ENCODE measurements around the gene LPO.

LPO gene

GRCh38 chr17:58294034-58294433 lies 55.6 kb downstream of the LPO start:
- Mint-ChIP-seq H3K4me1 (no peaks in the 10 kb centered on the region), H3K4me3 (no peak overlapping the region), H3K27me3 (peaks cover 20% of the 10 kb centered on the region), H3K9me3 (no peaks in the 10 kb centered on the region), H3K27ac (no peak overlapping the region)
- ATAC-seq (no peak), DNase-seq (no peak)

DNA sequence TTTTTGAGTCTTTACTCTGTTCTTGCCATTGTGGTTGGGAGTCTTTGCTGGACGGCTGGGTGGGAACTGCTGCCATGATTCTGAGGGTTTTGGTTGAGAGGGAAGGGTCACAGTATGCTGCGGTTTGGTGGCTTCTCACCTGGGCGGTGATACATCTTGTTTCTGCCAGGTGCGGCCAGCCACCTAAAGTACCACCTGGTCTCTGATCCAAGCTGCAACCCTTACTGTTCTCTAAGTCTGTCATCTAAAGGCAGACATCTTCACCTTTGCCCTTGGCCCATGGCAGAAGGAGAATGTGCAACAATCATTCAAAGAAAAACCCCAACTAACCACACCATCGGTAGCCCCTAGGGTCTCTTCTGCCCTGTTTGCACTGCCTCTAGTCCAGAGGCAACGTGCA lies 62.0 kb downstream of the LPO start:
- H3K27ac Mint-ChIP-seq: no peak overlapping the region
- no peak for ATAC-seq
- DNase-seq: no peak
- no peak overlapping the region for H3K4me3 Mint-ChIP-seq
- no peaks in the 10 kb centered on the region for H3K9me3 Mint-ChIP-seq
- H3K4me1 Mint-ChIP-seq: no peaks in the 10 kb centered on the region
- no peaks in the 10 kb centered on the region for H3K27me3 Mint-ChIP-seq

DNA sequence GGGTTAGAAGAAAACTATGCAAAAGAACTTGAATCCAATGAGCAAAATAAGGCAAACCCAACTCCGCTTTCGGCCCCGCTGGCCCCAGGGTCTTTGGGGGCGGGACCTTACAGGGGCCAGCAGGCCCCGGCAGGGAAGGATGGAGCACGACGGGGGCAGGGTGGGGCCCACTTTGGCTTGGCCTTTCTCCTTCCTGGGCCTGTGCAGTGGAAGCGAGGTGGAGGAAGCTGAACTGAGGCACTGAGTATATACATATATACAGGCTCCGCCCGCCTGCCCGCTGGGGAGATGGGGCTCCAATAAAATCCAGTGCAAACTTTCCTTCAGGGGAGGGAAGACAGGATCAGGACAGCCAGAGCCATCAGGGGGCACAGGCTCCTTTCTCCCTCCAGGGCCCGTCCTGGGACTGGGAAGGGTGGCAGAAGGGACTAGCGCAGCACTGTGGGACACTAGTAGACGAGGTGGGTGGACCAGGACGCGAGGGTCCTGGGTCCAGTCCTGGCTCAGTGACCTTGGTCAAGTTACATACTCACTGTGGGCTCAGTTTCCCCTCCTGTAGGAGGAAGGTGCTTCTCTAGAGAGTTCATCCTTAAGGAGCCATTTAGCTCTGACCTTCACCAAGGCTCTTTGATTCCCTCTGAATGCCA lies 63.2 kb downstream of the LPO start:
- no peak overlapping the region for H3K4me3 Mint-ChIP-seq
- DNase-seq (no peak), ATAC-seq (no peak)
- H3K27ac Mint-ChIP-seq: no peak overlapping the region
- H3K27me3 Mint-ChIP-seq: no peaks in the 10 kb centered on the region
- H3K4me1 Mint-ChIP-seq: no peaks in the 10 kb centered on the region
- no peaks in the 10 kb centered on the region for H3K9me3 Mint-ChIP-seq

GRCh38 chr17:58302171-58302918 lies 64.0 kb downstream of the LPO start:
- H3K27me3 Mint-ChIP-seq: no peaks in the 10 kb centered on the region
- ATAC-seq (no peak), DNase-seq (no peak)
- H3K27ac Mint-ChIP-seq: peak overlapping the region in 1 of 2 donors; percentile 54
- no peak overlapping the region for H3K4me3 Mint-ChIP-seq
- no peaks in the 10 kb centered on the region for H3K9me3 Mint-ChIP-seq
- H3K4me1 Mint-ChIP-seq: no peaks in the 10 kb centered on the region

DNA sequence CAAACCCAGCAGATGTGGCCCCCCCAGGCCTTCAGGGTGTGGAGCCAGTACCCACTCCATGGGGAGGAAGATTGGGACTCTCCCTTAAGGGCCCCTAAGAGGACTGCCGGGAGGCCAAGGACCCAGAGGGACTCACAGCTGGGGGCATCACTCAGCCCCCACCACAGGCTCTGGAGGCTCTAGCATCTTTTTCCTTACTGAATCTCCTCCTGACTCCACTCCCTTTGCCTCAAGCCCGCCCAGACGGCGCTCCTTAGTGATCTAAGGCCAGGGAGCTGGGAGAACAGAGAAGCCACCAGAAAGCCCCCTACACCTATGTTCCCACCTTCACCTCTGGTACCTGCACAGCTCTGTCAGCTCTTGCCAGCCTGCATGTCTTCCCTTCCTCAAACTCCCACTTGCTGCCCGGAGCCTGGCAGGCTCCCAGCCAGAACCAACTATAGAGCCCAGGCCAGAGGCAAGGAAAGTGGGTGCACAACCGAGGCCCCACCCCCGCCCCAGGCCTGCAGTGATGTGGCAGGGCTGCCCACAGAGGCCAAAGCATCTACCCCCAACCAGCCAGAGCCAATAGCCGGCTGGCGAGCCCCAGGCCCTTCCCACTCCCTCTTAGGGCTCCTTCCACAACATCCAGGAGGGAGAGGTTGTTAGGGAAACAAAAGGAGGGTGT lies 64.7 kb downstream of the LPO start:
- no peak for ATAC-seq
- Mint-ChIP-seq H3K9me3 (no peaks in the 10 kb centered on the region), H3K27me3 (no peaks in the 10 kb centered on the region), H3K27ac (no peak overlapping the region), H3K4me1 (no peaks in the 10 kb centered on the region), H3K4me3 (no peak overlapping the region)
- DNase-seq: no peak

GRCh38 chr17:58303971-58304749 lies 65.8 kb downstream of the LPO start:
- DNase-seq: peak; percentile 57 to 68

DNA sequence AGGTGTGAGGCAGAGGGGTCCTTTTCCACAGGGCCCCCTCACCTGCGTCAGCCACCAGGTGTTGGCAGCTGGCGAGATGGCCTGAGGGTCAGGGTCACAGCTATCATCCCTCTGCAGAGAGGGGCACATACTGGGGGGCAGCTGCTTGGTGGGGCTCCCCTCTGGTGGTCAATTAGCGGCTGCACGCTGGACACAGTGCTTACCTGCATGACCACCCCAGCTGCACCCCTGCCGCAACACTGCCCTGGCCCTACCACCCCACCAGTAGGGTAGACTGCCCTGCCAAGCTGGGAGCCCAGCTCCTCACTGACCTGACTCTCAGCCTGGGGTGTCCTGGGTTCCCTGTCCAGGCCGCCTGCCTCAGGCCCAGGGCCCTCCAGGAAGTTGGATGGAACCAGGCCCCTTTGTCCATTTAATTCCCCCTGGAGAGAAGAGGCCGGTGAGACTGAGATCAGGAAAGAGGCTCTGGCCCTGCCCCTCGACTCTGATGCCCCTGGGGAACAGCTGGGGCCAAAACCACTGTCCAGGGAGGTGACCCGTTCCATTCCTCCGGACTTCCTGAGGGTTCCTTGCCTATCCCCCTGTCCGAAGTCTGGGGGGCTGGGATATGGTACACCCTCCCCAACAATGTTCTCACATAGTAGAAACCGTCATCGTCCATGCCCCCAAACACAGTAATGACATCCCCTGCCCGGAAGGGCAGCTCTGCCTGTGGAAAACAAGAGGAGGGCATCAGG lies 66.5 kb downstream of the LPO start:
- H3K4me1 Mint-ChIP-seq: no peaks in the 10 kb centered on the region
- no peaks in the 10 kb centered on the region for H3K9me3 Mint-ChIP-seq
- ATAC-seq (no peak), DNase-seq (no peak)
- H3K4me3 Mint-ChIP-seq: no peak overlapping the region
- no peaks in the 10 kb centered on the region for H3K27me3 Mint-ChIP-seq
- H3K27ac Mint-ChIP-seq: peak overlapping the region in 1 of 2 donors; percentile 62

More at GRCh38 chr17:58303971-58304749, 65.8 kb downstream of the LPO start:
- Mint-ChIP-seq H3K4me1 (no peaks in the 10 kb centered on the region), H3K27me3 (no peaks in the 10 kb centered on the region), H3K27ac (peak overlapping the region; percentile 1 to 27), H3K4me3 (no peak overlapping the region), H3K9me3 (no peaks in the 10 kb centered on the region)
- peak; percentile 88 for ATAC-seq

- DNase-seq (no peak), ATAC-seq (no peak)
- H3K27me3 Mint-ChIP-seq: no peaks in the 10 kb centered on the region
- H3K4me1 Mint-ChIP-seq: no peaks in the 10 kb centered on the region
- no peak overlapping the region for H3K4me3 Mint-ChIP-seq
- H3K9me3 Mint-ChIP-seq: no peaks in the 10 kb centered on the region
- H3K27ac Mint-ChIP-seq: no peak overlapping the region
Observed at GRCh38 chr17:58305626-58306025, 67.2 kb downstream of the LPO start.

GRCh38 chr17:58306131-58306951 lies 68.0 kb downstream of the LPO start:
- H3K27me3 Mint-ChIP-seq: no peaks in the 10 kb centered on the region
- H3K27ac Mint-ChIP-seq: peak overlapping the region in 1 of 2 donors; percentile 57
- no peaks in the 10 kb centered on the region for H3K4me1 Mint-ChIP-seq
- H3K9me3 Mint-ChIP-seq: no peaks in the 10 kb centered on the region
- no peak for ATAC-seq
- H3K4me3 Mint-ChIP-seq: no peak overlapping the region
- no peak for DNase-seq

- Mint-ChIP-seq H3K9me3 (no peaks in the 10 kb centered on the region), H3K4me3 (no peak overlapping the region), H3K4me1 (no peaks in the 10 kb centered on the region), H3K27me3 (no peaks in the 10 kb centered on the region), H3K27ac (peak overlapping the region in 1 of 2 donors; percentile 88)
- ATAC-seq: no peak
- no peak for DNase-seq
Observed at GRCh38 chr17:58307468-58308172, 69.2 kb downstream of the LPO start.

DNA sequence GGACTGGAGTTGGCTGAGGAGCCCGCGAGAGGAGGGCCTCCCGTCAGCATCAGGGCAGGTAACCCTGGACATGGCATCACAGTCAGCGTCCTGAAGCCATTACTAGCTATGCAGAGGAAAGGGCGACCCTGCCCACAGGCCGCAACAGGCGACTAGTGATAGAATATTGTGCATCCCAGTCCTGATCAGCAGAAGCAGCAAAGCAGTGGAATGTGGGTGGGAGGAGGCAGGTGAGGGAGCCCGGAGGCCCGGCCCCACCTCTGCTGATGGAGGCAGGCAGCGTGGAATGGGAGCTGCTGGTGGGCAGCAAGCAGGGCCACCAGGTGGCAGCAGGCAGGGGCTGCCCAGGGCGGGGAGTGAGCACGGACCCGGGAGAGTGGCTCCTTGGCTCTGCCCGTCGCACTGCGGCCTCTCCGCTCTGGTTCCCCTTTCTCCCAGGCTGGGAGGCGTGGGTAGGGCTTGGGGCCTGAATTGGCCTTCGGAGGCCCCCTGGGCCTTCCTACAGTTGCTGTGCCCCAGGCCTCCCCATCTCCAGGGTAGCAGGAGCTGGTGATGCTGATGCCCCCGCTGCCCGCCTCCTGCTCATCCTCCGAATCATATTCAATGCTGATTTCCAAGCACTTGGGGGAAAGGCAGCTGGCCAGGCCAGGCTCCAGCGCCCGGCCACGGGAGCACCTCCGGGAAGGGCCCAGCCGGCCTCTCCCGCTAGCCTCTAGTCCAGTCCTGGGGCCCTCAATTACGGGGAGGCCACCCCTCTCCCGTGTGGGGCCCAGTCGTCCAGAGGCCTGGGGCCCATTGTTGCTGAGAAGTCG lies 70.0 kb downstream of the LPO start:
- peak in 1 of 2 donors; percentile 15 for DNase-seq

GRCh38 chr17:58308985-58309917 lies 70.9 kb downstream of the LPO start:
- DNase-seq (no peak), ATAC-seq (no peak)
- no peaks in the 10 kb centered on the region for H3K4me1 Mint-ChIP-seq
- no peaks in the 10 kb centered on the region for H3K27me3 Mint-ChIP-seq
- H3K4me3 Mint-ChIP-seq: no peak overlapping the region
- no peak overlapping the region for H3K27ac Mint-ChIP-seq
- H3K9me3 Mint-ChIP-seq: no peaks in the 10 kb centered on the region

More for the DNA sequence above, 70.0 kb downstream of the LPO start:
- no peaks in the 10 kb centered on the region for H3K4me1 Mint-ChIP-seq
- no peak overlapping the region for H3K4me3 Mint-ChIP-seq
- H3K27me3 Mint-ChIP-seq: no peaks in the 10 kb centered on the region
- no peaks in the 10 kb centered on the region for H3K9me3 Mint-ChIP-seq
- peak; percentile 18 for ATAC-seq
- no peak overlapping the region for H3K27ac Mint-ChIP-seq

Measured in stimulated activated naive CD8-positive, alpha-beta T cell treated with anti-CD3 and anti-CD28 coated beads, Interleukin-15, amount 100 ng/mL, for 72 hours (primary cell).